ENCODE measurements around the gene MARS1. TPM values are rescaled to one million over a fixed set of nuclear protein-coding genes. Genes with fewer than 3 reads are reported as not detected.

MARS1 gene
- total RNA-seq, 1 donor from 2014 or later, result 351 TPM

DNA sequence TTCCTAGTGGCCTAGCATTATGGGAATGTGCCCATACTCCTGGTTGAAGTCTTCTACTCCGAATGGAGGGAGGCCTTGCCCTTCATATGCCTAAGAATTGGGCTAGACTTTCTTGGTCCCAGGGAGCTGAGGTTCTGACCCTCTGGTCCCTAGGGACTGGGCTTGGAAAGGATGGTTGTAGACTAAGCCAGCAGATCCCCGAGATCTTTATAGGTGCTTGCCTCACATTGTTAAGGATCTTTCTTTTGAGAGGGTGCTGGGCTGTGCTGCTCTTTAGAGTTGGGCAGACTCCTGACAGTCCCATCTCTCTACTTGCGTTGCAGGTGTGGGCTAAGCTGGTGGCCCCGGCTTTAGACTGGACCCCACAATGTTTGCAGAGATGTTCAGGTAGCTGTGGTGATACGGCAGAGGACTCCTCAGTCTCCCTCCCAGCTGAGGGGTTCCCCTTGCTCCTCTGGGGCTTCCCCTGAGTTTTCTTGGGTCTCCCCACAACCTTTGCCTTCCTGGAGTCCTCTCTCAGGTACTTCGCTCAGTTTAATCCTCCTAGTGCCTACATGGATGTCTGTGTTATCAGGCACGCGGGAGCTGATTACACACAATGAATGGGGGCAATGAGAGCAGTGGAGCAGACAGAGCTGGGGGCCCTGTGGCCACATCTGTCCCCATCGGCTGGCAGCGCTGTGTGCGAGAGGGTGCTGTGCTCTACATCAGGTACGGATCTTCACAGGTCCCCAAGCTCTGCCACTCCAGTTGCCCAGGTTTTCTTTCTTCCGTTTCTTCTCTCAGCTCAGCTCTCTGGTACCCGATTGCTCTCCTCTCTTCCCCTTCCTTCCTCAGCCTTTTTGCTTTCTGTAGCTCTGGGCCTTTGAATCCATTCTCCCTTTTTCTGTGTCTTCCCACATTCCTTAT is 36.1 kb downstream of the MARS1 start:
- H3K79me2 ChIP-seq (ENCODE audit: insufficient read depth, low read length), result peaks cover 44% of the 10 kb centered on the region
- H3K27ac ChIP-seq (ENCODE audit: low read depth, low read length), result peak overlapping the region; percentile 76
- no peaks in the 10 kb centered on the region for H3K9me3 Mint-ChIP-seq (ENCODE audit: unreplicated experiment)
- H3K36me3 ChIP-seq (ENCODE audit: insufficient read depth, low read length), result peaks cover 15% of the 10 kb centered on the region
- peaks cover 12% of the 10 kb centered on the region for H3K36me3 Mint-ChIP-seq (ENCODE audit: low read depth, unreplicated experiment)
- peak overlapping the region; percentile 78 for H3K4me3 ChIP-seq (ENCODE audit: insufficient read depth, low read depth, low read length)
- FAIRE-seq, result no peak
- peak overlapping the region; percentile 95 for H3K4me2 ChIP-seq (ENCODE audit: low read length)
- no peak overlapping the region for H2AFZ ChIP-seq (ENCODE audit: low read depth, low read length)
- peaks cover 32% of the 10 kb centered on the region for H3K4me1 Mint-ChIP-seq (ENCODE audit: low read depth, unreplicated experiment)
- H3K9me3 ChIP-seq (ENCODE audit: insufficient read depth, low read depth, low read length), result no peaks in the 10 kb centered on the region
- DNase-seq (ENCODE audit: low read depth), result no peak
- H3K27me3 Mint-ChIP-seq (ENCODE audit: low read depth, unreplicated experiment), result no peaks in the 10 kb centered on the region
- TF ChIP-seq CTCF (IDR thresholded peaks at IDR 0.05; ENCODE audit: insufficient read depth, low read depth, low read length) (no peak), EZH2 (IDR thresholded peaks at IDR 0.05; ENCODE audit: insufficient read depth, low read length) (no peak)
- H3K27me3 ChIP-seq (ENCODE audit: insufficient read depth, low read length), result no peaks in the 10 kb centered on the region
- peak overlapping the region; percentile 94 for H3K27ac Mint-ChIP-seq (ENCODE audit: unreplicated experiment)
- peak overlapping the region; percentile 82 for H3K9ac ChIP-seq (ENCODE audit: low read length)
- H3K4me3 Mint-ChIP-seq (ENCODE audit: unreplicated experiment), result peak overlapping the region; percentile 93
- peaks cover 60% of the 10 kb centered on the region for H4K20me1 ChIP-seq (ENCODE audit: insufficient read depth, low read length)
- H3K4me1 ChIP-seq (ENCODE audit: insufficient read depth, low read length), result peaks cover 36% of the 10 kb centered on the region

DNA sequence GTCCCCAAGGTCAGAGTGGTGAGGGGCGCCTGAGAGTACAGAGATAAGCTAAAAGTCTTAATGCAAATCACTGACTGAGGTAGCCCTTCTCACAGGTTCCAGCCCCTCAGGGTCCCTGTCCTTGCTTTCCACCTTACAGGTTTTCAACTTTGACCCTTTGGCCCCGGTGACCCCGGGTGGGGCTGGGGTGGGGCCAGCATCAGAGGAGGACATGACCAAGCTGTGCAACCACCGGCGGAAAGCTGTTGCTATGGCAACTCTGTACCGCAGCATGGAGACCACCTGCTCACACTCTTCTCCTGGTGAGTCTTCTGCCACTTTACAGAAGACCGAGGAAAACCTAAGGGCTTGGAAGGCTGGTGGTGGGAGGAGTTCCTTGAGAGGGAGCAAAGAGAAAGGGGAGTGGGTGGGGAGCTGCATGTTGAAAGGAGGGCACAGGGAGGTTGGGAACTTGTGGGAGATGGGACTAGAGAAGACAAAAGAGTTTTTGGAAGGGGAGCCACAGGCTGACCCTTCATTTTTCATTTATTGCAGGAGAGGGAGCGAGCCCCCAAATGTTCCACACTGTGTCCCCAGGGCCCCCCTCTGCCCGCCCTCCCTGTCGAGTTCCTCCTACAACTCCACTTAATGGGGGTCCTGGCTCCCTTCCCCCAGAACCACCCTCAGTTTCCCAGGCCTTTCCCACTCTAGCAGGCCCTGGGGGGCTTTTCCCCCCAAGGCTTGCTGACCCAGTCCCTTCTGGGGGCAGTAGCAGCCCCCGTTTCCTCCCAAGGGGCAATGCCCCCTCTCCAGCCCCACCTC is 37.1 kb downstream of the MARS1 start:
- Mint-ChIP-seq H3K27ac (ENCODE audit: unreplicated experiment) (peak overlapping the region; percentile 2), H3K36me3 (ENCODE audit: low read depth, unreplicated experiment) (peaks cover 8% of the 10 kb centered on the region), H3K4me1 (ENCODE audit: low read depth, unreplicated experiment) (peaks cover 29% of the 10 kb centered on the region), H3K4me3 (ENCODE audit: unreplicated experiment) (peak overlapping the region; percentile 93), H3K27me3 (ENCODE audit: low read depth, unreplicated experiment) (no peaks in the 10 kb centered on the region), H3K9me3 (ENCODE audit: unreplicated experiment) (no peaks in the 10 kb centered on the region)
- H3K4me1 ChIP-seq (ENCODE audit: insufficient read depth, low read length), result peaks cover 33% of the 10 kb centered on the region
- H2AFZ ChIP-seq (ENCODE audit: low read depth, low read length), result no peak overlapping the region
- H3K27ac ChIP-seq (ENCODE audit: low read depth, low read length), result no peak overlapping the region
- peak overlapping the region; percentile 82 for H3K9ac ChIP-seq (ENCODE audit: low read length)
- peaks cover 34% of the 10 kb centered on the region for H3K79me2 ChIP-seq (ENCODE audit: insufficient read depth, low read length)
- H3K36me3 ChIP-seq (ENCODE audit: insufficient read depth, low read length), result peaks cover 23% of the 10 kb centered on the region
- peaks cover 56% of the 10 kb centered on the region for H4K20me1 ChIP-seq (ENCODE audit: insufficient read depth, low read length)
- FAIRE-seq (no peak), DNase-seq (ENCODE audit: low read depth) (no peak)
- H3K4me3 ChIP-seq (ENCODE audit: insufficient read depth, low read depth, low read length), result no peak overlapping the region
- no peaks in the 10 kb centered on the region for H3K27me3 ChIP-seq (ENCODE audit: insufficient read depth, low read length)
- TF ChIP-seq EZH2 (IDR thresholded peaks at IDR 0.05; ENCODE audit: insufficient read depth, low read length), result no peak
- no peaks in the 10 kb centered on the region for H3K9me3 ChIP-seq (ENCODE audit: insufficient read depth, low read depth, low read length)
- peak overlapping the region; percentile 95 for H3K4me2 ChIP-seq (ENCODE audit: low read length)

DNA sequence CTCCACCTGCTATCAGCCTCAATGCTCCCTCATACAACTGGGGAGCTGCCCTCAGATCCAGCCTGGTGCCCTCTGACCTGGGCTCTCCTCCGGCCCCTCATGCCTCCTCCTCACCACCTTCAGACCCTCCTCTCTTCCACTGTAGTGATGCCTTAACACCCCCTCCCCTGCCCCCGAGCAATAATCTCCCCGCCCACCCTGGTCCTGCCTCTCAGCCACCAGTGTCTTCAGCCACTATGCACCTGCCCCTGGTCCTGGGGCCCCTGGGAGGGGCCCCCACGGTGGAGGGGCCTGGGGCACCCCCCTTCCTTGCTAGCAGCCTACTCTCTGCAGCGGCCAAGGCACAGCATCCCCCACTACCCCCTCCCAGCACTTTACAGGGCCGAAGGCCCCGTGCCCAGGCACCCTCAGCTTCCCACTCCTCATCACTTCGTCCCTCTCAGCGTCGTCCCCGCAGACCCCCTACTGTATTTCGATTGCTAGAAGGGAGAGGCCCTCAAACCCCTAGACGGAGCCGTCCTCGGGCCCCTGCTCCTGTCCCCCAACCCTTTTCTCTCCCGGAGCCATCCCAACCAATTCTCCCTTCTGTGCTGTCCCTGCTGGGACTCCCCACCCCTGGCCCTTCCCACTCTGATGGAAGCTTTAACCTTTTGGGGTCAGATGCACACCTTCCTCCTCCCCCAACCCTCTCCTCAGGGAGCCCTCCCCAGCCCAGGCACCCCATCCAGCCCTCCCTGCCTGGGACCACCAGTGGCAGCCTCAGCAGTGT is 37.9 kb downstream of the MARS1 start:
- Histone ChIP-seq H3K27ac (ENCODE audit: low read depth, low read length) (no peak overlapping the region), H3K4me2 (ENCODE audit: low read length) (no peak overlapping the region), H3K79me2 (ENCODE audit: insufficient read depth, low read length) (peaks cover 30% of the 10 kb centered on the region), H3K27me3 (ENCODE audit: insufficient read depth, low read length) (no peaks in the 10 kb centered on the region), H3K4me1 (ENCODE audit: insufficient read depth, low read length) (peaks cover 32% of the 10 kb centered on the region), H2AFZ (ENCODE audit: low read depth, low read length) (no peak overlapping the region), H3K36me3 (ENCODE audit: insufficient read depth, low read length) (peaks cover 30% of the 10 kb centered on the region), H3K4me3 (ENCODE audit: insufficient read depth, low read depth, low read length) (no peak overlapping the region), H3K9ac (ENCODE audit: low read length) (no peak overlapping the region), H4K20me1 (ENCODE audit: insufficient read depth, low read length) (peaks cover 62% of the 10 kb centered on the region), H3K9me3 (ENCODE audit: insufficient read depth, low read depth, low read length) (no peaks in the 10 kb centered on the region)
- Mint-ChIP-seq H3K27me3 (ENCODE audit: low read depth, unreplicated experiment) (no peaks in the 10 kb centered on the region), H3K9me3 (ENCODE audit: unreplicated experiment) (no peaks in the 10 kb centered on the region), H3K4me1 (ENCODE audit: low read depth, unreplicated experiment) (peaks cover 29% of the 10 kb centered on the region), H3K4me3 (ENCODE audit: unreplicated experiment) (no peak overlapping the region), H3K36me3 (ENCODE audit: low read depth, unreplicated experiment) (peaks cover 8% of the 10 kb centered on the region), H3K27ac (ENCODE audit: unreplicated experiment) (no peak overlapping the region)
- no peak for TF ChIP-seq CTCF (IDR thresholded peaks at IDR 0.05; ENCODE audit: insufficient read depth, low read depth, low read length)
- TF ChIP-seq EZH2 (IDR thresholded peaks at IDR 0.05; ENCODE audit: insufficient read depth, low read length), result no peak
- FAIRE-seq (no peak), DNase-seq (ENCODE audit: low read depth) (no peak)
